HG03432 (cell line): Measurements from ENCODE around the gene ETNK1.

ENCODE experiments used
- ATAC-seq: cut with Tn5 transposase; IDR thresholded peaks from one replicate; pipeline ENCODE4 v1.9.1; 2021; ENCODE audit warnings: mild to moderate bottlenecking, moderate library complexity; ENCODE audit not compliant: unreplicated experiment

Gene ETNK1

GRCh38 chr12:22631863-22632463 is 7.0 kb downstream of the ETNK1 start:
- ATAC-seq: no peak

GRCh38 chr12:22634883-22635282 is 9.9 kb downstream of the ETNK1 start:
- ATAC-seq: no peak

GRCh38 chr12:22635812-22636211 is 10.8 kb downstream of the ETNK1 start:
- no peak for ATAC-seq

GRCh38 chr12:22640851-22641250 is 15.9 kb downstream of the ETNK1 start:
- no peak for ATAC-seq

- ATAC-seq: no peak
Observed at GRCh38 chr12:22641353-22642053, 16.5 kb downstream of the ETNK1 start.

- no peak for ATAC-seq
Observed at GRCh38 chr12:22648668-22649067, 23.7 kb downstream of the ETNK1 start.

GRCh38 chr12:22653075-22653474 is 28.1 kb downstream of the ETNK1 start:
- ATAC-seq: no peak

- ATAC-seq: no peak
Observed at GRCh38 chr12:22653791-22654190, 28.8 kb downstream of the ETNK1 start.

- ATAC-seq: no peak
Observed at GRCh38 chr12:22656376-22656775, 31.4 kb downstream of the ETNK1 start.

- no peak for ATAC-seq
Observed at GRCh38 chr12:22656831-22657230, 31.9 kb downstream of the ETNK1 start.

- peak; percentile 41 for ATAC-seq
Observed at GRCh38 chr12:22657538-22657937, 32.6 kb downstream of the ETNK1 start.

GRCh38 chr12:22658214-22658613 is 33.2 kb downstream of the ETNK1 start:
- ATAC-seq: peak; percentile 67

GRCh38 chr12:22662356-22662755 is 37.4 kb downstream of the ETNK1 start:
- no peak for ATAC-seq

- no peak for ATAC-seq
Observed at GRCh38 chr12:22665476-22665875, 40.5 kb downstream of the ETNK1 start.

- no peak for ATAC-seq
Observed at GRCh38 chr12:22667122-22667521, 42.2 kb downstream of the ETNK1 start.

- ATAC-seq: no peak
Observed at GRCh38 chr12:22668441-22668840, 43.5 kb downstream of the ETNK1 start.

GRCh38 chr12:22670762-22671161 is 45.8 kb downstream of the ETNK1 start:
- no peak for ATAC-seq

GRCh38 chr12:22672951-22673350 is 48.0 kb downstream of the ETNK1 start:
- ATAC-seq: no peak

- no peak for ATAC-seq
Observed at GRCh38 chr12:22677781-22678574, 53.0 kb downstream of the ETNK1 start.

GRCh38 chr12:22682663-22683062 is 57.7 kb downstream of the ETNK1 start:
- ATAC-seq: no peak

GRCh38 chr12:22683131-22683530 is 58.2 kb downstream of the ETNK1 start:
- ATAC-seq: no peak
